K562 (cell line): ENCODE results near the gene ACTR3C. TPM values are rescaled to one million over a fixed set of nuclear protein-coding genes. Genes with fewer than 3 reads are reported as not detected.

Experiments used
- ELK3 ChIP-seq: fragments of 450-650 bp; formaldehyde crosslinking; IDR thresholded peaks from 2 replicates; pipeline ENCODE4 v1.4.0; 2020; ENCODE audit warnings: mild to moderate bottlenecking
- FOXM1 ChIP-seq, 2 experiments: fragments of 450-650 bp in 1 of 2; sonication (generic) in 1 of 2; formaldehyde crosslinking in 1 of 2; IDR thresholded peaks; 2 replicates each; pipeline versions ENCODE4 v1.6.1 to v1.9.0; 2017 to 2022; ENCODE audit warnings: low read depth in 2 of 2, mild to moderate bottlenecking in 2 of 2, missing genetic modification reagents in 1 of 2, moderate library complexity in 1 of 2
- FOXP4 ChIP-seq: sonication (generic); formaldehyde crosslinking; IDR thresholded peaks from 2 replicates; pipeline ENCODE4 v1.8.0; 2022; ENCODE audit warnings: mild to moderate bottlenecking, missing genetic modification reagents, borderline replicate concordance
- HEY1 ChIP-seq: fragments of 250-450 bp; sonication (Bioruptor Pico); IDR thresholded peaks from 2 replicates; pipeline ENCODE4 v1.5.0; 2020; ENCODE audit warnings: mild to moderate bottlenecking, moderate library complexity, borderline replicate concordance
- HOXB6 ChIP-seq: fragments of 250-450 bp; sonication (Bioruptor Pico); IDR thresholded peaks from 2 replicates; pipeline ENCODE4 v1.5.1; 2022; ENCODE audit warnings: mild to moderate bottlenecking, borderline replicate concordance
- MXI1 ChIP-seq: IDR thresholded peaks from 2 replicates; pipeline ENCODE4 v1.6.1; 2011; ENCODE audit warnings: low read depth, mild to moderate bottlenecking, improper control_type of control experiment, low read length
- NKRF ChIP-seq: fragments of 450-650 bp; IDR thresholded peaks from 2 replicates; pipeline ENCODE4 v1.6.1; 2016; ENCODE audit warnings: borderline replicate concordance
- NR0B1 ChIP-seq: fragments of 450-650 bp; IDR thresholded peaks from one replicate; pipeline ENCODE4 v1.6.1; 2018; ENCODE audit warnings: mild to moderate bottlenecking, moderate library complexity; ENCODE audit not compliant: partially characterized antibody
- PCBP1 ChIP-seq: fragments of 200-400 bp; formaldehyde crosslinking; IDR thresholded peaks from 2 replicates; pipeline ENCODE4 v1.6.1; 2018; ENCODE audit warnings: mild to moderate bottlenecking, low read depth, low read length; ENCODE audit not compliant: poor library complexity, severe bottlenecking
- PCBP2 ChIP-seq: fragments of 200-400 bp; formaldehyde crosslinking; IDR thresholded peaks from 2 replicates; pipeline ENCODE4 v1.6.1; 2018; ENCODE audit warnings: low read length, low read depth, mild to moderate bottlenecking, moderate library complexity; ENCODE audit not compliant: poor library complexity, severe bottlenecking
- POLR2H ChIP-seq: IDR thresholded peaks from 2 replicates; pipeline ENCODE4 v1.6.1; 2016; ENCODE audit warnings: missing genetic modification characterization, low read depth, mild to moderate bottlenecking, control low read depth, missing compliant biosample characterization, moderate library complexity
- SIX5 ChIP-seq, 2 experiments: IDR thresholded peaks; 2 replicates each; pipeline ENCODE4 v1.6.1; 2011; ENCODE audit warnings: low read length in 2 of 2, borderline replicate concordance in 1 of 2, low read depth in 1 of 2, mild to moderate bottlenecking in 1 of 2, moderate library complexity in 1 of 2; ENCODE audit not compliant: insufficient read depth in 1 of 2
- SLC30A9 ChIP-seq: fragments of 250-450 bp; sonication (Bioruptor Pico); IDR thresholded peaks from 2 replicates; pipeline ENCODE4 v1.8.0; 2022; ENCODE audit warnings: mild to moderate bottlenecking, moderate library complexity
- SNRNP70 ChIP-seq: fragments of 200-400 bp; formaldehyde crosslinking; optimal IDR thresholded peaks from 2 replicates; pipeline ENCODE3; 2017; ENCODE audit warnings: low read depth, low read length
- USF2 ChIP-seq: sonication (generic); formaldehyde crosslinking; IDR thresholded peaks from 2 replicates; pipeline ENCODE4 v1.5.0; 2020; ENCODE audit warnings: missing genetic modification reagents
- ZC3H4 ChIP-seq: sonication (generic); formaldehyde crosslinking; IDR thresholded peaks from 2 replicates; pipeline ENCODE4 v1.9.0; 2021; ENCODE audit warnings: missing genetic modification reagents, borderline replicate concordance
- ZNF217 ChIP-seq: sonication (generic); formaldehyde crosslinking; IDR thresholded peaks from 2 replicates; pipeline ENCODE4 v1.8.0; 2022; ENCODE audit warnings: mild to moderate bottlenecking, missing genetic modification reagents
- ZNF778 ChIP-seq: fragments of 450-650 bp; formaldehyde crosslinking; IDR thresholded peaks from 2 replicates; pipeline ENCODE4 v1.4.0; 2020; ENCODE audit warnings: mild to moderate bottlenecking, moderate library complexity
- ZSCAN29 ChIP-seq: fragments of 450-650 bp; IDR thresholded peaks from 2 replicates; pipeline ENCODE4 v1.6.1; 2017
- polyA plus RNA-seq, 8 experiments: library from polyadenylated mRNA; depleted of rRNA in 4 of 8; stranded (reverse) in 5 of 8; unstranded in 3 of 8; fragments of >200 nt; fragmentation: Nextera tagmentation in 2 of 8; fragmentation: Illumina TruSeq in 1 of 8; extraction: Ambion mirVana in 2 of 8; extraction: Trizol in 1 of 8; gene quantifications; 2 replicates each; pipeline versions ENCODE4 v1.2.1 to v1.2.3, GENCODE V29; 2011 to 2014; ENCODE audit warnings: inconsistent platforms in 1 of 8, missing spikeins in 1 of 8
- total RNA-seq, 7 experiments: library from RNA; depleted of rRNA in 6 of 7; stranded (reverse); fragments of >200 nt in 6 of 7; fragmentation: Illumina TruSeq in 2 of 7; extraction: Trizol in 2 of 7; gene quantifications; 2 replicates each; pipeline versions ENCODE4 v1.2.1 to v1.2.3, GENCODE V29; 2011 to 2021; ENCODE audit warnings: low replicate concordance in 1 of 7

The ACTR3C gene
- total and polyA plus RNA-seq, 9 of the 15 experiments (the other 6 are each of a cell fraction or from before 2014, with no cell fraction given): 9.0 to 35.4 (median 13.3) TPM

GRCh38 chr7:150359622-150360362 lies 36.4 kb upstream of the ACTR3C start (continued):
- TF ChIP-seq FOXP4 (peak; percentile 54; the same call in 1 of the 2 replicates), NR0B1 (no peak), ZSCAN29 (no peak), HOXB6 (CRISPR knock-in tag) (no peak), ZNF217 (CRISPR knock-in tag) (peak; percentile 71; the same call in 1 of the 2 replicates), SIX5 (IDR thresholded peaks at IDR 0.05; ENCODE audit: borderline replicate concordance in 1 of 2, insufficient read depth in 1 of 2, low read depth in 1 of 2, low read length in 2 of 2) (no peak), MXI1 (no peak), NKRF (peak; percentile 75; the same call in 1 of the 2 replicates), FOXM1 (IDR thresholded peaks at IDR 0.05; ENCODE audit: low read depth) (no peak), FOXM1 (CRISPR knock-in tag; IDR thresholded peaks at IDR 0.05; ENCODE audit: low read depth) (no peak), ZNF778 (CRISPR knock-in tag) (no peak), USF2 (CRISPR knock-in tag) (no peak), PCBP2 (no peak), PCBP1 (no peak), SNRNP70 (no peak), POLR2H (tag) (no peak), ELK3 (no peak), ZC3H4 (CRISPR knock-in tag) (no peak; the same call in 1 of the 2 replicates), HEY1 (CRISPR knock-in tag) (no peak), SLC30A9 (CRISPR knock-in tag) (no peak)
